ENCODE results near the gene DNASE2B.

- TF ChIP-seq POLR2A (IDR thresholded peaks at IDR 0.05) (no peak), CTCF (IDR thresholded peaks at IDR 0.05) (no peak)
Measured at GRCh38 chr1:84415396-84415795, 17.1 kb downstream of the DNASE2B start.
